Subcutaneous adipose tissue (tissue), 4 donors: Measurements from ENCODE around the gene BLTP2. TPM values are rescaled to one million over a fixed set of nuclear protein-coding genes. Genes with fewer than 3 reads are reported as not detected.

Source experiments
- total RNA-seq, 4 donors: library from RNA; depleted of rRNA; stranded (reverse); fragments of >200 nt; gene quantifications; one replicate each; pipeline ENCODE4 v1.1.0, GENCODE V29; 2016
- TF ChIP-seq, protein P1 (sequence below): fragments of 450-650 bp; IDR thresholded peaks from one replicate; pipeline ENCODE4 v1.5.1; 2016; ENCODE audit warnings: low read depth, mild to moderate bottlenecking, control low read depth, antibody characterized with exemption, moderate library complexity

BLTP2 gene
- total RNA-seq, 4 donors from 2014 or later, result 90.7 to 148 (median 116) TPM

DNA sequence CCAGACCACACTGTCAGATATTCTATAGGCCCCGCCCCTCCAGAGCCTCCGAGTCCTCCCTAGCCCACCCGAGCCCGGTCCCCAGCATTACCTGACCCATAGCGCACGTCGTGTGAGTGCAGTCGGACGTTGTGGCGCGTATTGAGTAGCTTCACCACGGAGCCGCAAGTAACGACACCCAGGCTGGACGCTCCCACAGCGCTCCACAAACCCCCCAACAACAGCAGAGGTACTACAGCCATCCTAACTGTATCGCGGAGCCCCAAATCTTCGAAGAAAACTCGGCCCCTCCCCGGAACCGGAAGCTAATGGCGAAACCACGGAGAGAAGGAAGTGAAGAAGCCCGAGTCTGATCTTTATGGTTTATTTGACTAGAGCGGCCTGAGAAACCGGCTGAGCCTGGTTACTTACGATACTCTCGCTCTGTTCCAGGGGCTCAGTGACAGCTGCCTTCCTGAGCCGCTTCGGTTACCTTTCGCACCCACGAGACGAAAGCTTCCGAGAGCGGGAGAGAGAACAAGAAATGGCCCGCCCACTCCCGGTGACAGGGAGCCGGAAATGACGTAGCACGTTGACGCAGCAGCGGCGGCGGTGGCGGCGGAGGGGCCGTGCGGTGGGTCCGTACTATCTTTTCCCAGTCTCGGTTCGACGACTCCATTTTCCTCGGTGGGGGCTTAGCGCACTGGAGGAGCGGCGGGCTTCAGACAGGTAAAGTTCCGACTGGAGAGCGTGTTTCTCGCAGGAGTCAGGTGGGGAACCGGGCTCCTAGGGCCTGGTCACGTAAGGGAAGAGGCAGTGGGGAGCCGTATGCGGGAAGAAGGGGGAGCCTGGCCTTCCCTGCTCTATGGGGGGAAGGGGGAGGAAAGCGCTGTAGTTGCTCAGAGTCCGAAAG, 16.9 kb upstream of the BLTP2 start, which contains the start of the genes SDF2 and SUPT6H:
SDF2 (minus strand) TSS at position 272 of the 892 bp plus-strand sequence; CDS start at position 242, 30 bp downstream.
SUPT6H (plus strand) TSS at position 571 of the 892 bp plus-strand sequence. CDS start 11,197 bp downstream, outside the sequence.
- TF ChIP-seq, protein P1, sequence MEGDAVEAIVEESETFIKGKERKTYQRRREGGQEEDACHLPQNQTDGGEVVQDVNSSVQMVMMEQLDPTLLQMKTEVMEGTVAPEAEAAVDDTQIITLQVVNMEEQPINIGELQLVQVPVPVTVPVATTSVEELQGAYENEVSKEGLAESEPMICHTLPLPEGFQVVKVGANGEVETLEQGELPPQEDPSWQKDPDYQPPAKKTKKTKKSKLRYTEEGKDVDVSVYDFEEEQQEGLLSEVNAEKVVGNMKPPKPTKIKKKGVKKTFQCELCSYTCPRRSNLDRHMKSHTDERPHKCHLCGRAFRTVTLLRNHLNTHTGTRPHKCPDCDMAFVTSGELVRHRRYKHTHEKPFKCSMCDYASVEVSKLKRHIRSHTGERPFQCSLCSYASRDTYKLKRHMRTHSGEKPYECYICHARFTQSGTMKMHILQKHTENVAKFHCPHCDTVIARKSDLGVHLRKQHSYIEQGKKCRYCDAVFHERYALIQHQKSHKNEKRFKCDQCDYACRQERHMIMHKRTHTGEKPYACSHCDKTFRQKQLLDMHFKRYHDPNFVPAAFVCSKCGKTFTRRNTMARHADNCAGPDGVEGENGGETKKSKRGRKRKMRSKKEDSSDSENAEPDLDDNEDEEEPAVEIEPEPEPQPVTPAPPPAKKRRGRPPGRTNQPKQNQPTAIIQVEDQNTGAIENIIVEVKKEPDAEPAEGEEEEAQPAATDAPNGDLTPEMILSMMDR, result no peak

DNA sequence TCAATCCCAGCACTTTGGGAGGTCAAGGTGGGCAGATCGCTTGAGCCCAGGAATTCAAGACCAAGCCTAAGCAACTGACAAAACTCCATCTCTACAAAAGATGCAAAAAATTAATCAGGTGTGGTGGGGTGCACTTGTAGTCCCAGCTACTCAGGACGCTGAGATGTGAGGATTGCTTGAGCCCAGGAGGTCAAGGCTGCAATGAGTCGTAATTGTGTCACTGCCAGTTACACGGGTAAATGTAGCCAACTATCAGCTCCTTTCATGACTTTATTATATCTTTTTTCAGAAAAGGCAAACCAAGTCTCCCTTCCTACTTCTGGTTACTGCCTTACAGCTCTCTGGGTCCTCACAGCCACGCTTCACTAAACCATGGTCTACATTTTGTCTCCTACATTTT, 12.8 kb upstream of the BLTP2 start:
- TF ChIP-seq, protein P1, result no peak

DNA sequence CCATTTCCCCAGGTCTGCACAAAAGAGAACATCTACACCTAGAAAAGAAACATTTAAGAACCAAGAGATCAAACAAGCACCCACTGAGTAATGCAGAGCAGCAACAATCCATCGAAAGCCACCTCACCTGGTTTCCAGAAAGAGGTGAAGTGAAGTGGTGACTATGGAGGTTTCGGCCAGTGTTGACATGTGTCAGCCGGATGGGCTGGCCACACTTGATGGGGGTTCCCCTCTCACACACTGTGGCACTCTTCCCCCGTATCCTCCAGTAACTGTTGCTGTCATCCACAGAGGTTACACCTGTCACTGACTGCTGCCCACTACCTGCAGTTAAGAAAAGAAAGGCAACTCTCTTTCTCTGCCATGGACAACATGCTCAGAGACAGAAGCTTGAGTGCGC, 10.2 kb upstream of the BLTP2 start:
- TF ChIP-seq, protein P1, result no peak

DNA sequence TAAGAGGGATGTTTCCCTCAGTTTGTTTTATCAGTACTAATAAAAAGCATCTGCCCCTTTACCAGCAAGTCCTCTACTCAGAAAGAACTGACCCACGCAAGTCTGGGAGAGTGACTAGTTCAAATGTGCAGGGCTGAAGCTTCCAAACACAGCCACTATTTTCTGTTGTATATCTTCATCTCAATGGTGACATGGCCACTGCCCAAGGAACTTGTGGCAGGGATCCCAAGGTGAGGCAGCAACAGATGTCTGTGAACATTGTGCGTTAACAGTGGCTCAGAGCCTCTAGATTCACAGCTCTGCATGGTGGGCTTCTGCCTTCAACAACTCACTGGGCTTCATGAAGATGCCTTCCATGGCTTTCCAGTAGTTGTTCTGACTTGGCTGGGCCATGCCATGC, 3.7 kb upstream of the BLTP2 start:
- TF ChIP-seq, protein P1, result no peak

DNA sequence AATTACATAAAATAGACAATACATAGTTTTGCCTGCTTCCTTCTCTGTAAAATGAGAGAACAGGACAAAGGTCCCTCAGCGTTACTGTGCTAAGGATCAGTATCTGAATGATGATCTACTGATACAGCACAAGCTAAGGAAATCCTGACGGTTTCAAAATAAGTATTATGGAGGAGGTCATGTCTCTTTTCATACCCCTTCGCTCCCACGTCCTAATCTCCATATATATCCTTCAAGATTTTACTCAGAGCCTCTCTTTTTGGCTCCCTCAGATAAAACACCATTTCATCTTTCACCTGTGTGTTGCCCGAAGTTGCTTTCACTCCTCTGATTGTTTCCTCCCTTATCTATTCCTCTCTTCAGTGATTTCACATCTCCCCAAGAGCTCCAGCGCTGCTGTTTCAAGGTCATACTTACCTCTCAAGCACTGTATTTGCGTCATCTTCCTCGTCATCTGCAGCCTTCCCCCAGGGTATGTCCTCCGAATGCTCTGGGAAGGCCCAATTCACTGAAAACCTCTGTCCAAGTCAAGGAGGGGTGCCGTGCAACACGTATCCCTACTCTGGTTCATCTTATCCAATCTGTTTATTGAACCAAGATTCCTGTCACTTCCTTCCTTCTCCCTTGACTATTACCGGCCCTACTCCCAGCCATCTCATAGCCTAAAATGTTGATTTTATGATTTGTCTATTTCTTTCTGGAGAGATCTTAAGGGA, 1.2 kb upstream of the BLTP2 start:
- TF ChIP-seq, protein P1, result no peak

DNA sequence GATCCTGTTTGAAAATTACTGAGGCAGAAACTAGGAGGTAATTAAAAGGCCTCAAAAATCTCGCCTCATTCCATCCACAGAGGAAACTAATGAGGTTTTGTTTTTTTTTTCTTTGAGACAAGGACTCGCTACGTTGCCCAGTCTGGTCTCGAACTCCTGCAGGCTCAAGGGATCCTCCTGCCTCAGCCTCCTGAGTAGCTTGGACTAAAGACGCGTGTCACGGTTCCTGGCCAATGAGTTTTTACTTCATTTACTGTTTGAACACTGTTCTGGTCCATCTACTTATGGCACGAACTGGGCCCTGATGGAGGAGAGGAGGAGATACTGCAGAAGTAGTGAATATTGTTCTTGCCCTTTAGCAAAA, 600 bp upstream of the BLTP2 start:
- TF ChIP-seq, protein P1, result no peak

DNA sequence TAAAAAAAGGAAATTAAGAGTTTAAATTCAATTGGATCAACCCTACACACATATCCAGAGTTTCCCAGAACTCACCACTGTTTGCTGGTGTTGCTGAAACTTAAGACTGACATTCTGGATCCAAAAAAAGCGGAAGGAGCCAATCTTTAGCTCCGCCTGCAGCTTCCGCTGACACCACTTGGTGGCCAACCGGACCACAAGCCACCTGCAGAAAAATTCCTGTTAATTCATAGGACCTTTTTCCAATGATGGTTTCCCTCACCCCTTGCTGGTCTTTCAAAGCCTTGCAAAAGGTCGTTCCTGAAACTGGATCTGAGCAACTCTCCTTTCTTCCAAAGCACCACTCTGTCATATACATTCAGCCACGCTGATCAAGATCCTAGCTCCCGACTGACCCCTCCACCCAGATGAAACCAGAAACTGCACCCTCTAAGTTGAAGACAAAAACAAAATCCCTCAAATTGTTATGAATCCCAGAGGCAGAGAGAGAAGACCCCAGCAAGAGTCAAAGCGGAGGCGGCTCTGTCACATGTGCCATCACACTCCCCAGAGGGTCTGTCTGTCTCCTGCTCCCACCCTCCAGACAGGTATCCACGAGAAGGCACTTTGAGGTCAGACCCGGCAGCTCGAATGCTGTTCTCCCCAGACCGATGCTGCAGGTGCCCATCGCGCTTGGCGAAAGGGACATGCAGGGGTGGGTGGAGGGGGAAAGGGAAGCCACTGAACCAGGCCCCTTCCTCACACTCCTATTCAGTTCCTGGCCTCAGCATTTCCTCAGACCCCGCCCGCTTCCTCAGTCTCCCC, 773 bp downstream of the BLTP2 start:
- TF ChIP-seq, protein P1, result no peak
